ENCODE measurements around the gene ARHGAP26.

- TF ChIP-seq TAF1 (conservative IDR thresholded peaks at IDR 0.05) = no peak
- TF ChIP-seq, protein P1, sequence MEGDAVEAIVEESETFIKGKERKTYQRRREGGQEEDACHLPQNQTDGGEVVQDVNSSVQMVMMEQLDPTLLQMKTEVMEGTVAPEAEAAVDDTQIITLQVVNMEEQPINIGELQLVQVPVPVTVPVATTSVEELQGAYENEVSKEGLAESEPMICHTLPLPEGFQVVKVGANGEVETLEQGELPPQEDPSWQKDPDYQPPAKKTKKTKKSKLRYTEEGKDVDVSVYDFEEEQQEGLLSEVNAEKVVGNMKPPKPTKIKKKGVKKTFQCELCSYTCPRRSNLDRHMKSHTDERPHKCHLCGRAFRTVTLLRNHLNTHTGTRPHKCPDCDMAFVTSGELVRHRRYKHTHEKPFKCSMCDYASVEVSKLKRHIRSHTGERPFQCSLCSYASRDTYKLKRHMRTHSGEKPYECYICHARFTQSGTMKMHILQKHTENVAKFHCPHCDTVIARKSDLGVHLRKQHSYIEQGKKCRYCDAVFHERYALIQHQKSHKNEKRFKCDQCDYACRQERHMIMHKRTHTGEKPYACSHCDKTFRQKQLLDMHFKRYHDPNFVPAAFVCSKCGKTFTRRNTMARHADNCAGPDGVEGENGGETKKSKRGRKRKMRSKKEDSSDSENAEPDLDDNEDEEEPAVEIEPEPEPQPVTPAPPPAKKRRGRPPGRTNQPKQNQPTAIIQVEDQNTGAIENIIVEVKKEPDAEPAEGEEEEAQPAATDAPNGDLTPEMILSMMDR (IDR thresholded peaks at IDR 0.05; ENCODE audit: low read depth, low read length, missing input control) = no peak
- TF ChIP-seq, protein P2, sequence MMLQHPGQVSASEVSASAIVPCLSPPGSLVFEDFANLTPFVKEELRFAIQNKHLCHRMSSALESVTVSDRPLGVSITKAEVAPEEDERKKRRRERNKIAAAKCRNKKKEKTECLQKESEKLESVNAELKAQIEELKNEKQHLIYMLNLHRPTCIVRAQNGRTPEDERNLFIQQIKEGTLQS (IDR thresholded peaks at IDR 0.05) = no peak
- no peak for TF ChIP-seq JUND (IDR thresholded peaks at IDR 0.05)
- no peak for TF ChIP-seq RAD21 (IDR thresholded peaks at IDR 0.05)
- TF ChIP-seq, protein P3, sequence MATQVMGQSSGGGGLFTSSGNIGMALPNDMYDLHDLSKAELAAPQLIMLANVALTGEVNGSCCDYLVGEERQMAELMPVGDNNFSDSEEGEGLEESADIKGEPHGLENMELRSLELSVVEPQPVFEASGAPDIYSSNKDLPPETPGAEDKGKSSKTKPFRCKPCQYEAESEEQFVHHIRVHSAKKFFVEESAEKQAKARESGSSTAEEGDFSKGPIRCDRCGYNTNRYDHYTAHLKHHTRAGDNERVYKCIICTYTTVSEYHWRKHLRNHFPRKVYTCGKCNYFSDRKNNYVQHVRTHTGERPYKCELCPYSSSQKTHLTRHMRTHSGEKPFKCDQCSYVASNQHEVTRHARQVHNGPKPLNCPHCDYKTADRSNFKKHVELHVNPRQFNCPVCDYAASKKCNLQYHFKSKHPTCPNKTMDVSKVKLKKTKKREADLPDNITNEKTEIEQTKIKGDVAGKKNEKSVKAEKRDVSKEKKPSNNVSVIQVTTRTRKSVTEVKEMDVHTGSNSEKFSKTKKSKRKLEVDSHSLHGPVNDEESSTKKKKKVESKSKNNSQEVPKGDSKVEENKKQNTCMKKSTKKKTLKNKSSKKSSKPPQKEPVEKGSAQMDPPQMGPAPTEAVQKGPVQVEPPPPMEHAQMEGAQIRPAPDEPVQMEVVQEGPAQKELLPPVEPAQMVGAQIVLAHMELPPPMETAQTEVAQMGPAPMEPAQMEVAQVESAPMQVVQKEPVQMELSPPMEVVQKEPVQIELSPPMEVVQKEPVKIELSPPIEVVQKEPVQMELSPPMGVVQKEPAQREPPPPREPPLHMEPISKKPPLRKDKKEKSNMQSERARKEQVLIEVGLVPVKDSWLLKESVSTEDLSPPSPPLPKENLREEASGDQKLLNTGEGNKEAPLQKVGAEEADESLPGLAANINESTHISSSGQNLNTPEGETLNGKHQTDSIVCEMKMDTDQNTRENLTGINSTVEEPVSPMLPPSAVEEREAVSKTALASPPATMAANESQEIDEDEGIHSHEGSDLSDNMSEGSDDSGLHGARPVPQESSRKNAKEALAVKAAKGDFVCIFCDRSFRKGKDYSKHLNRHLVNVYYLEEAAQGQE (IDR thresholded peaks at IDR 0.05) = no peak
- TF ChIP-seq EGR1 (IDR thresholded peaks at IDR 0.05; ENCODE audit: low read depth in 2 of 2) = no peak
- TF ChIP-seq RXRA (IDR thresholded peaks at IDR 0.05) = no peak
- TF ChIP-seq FOXA1 (IDR thresholded peaks at IDR 0.05) = no peak
Observed at GRCh38 chr5:142875936-142876335, 105.8 kb downstream of the ARHGAP26 start.

All from liver (tissue), 3 donors.